Astrocyte (in vitro differentiated cells and primary cell): Measurements from ENCODE around the gene CDH7. TPM values are rescaled to one million over a fixed set of nuclear protein-coding genes. Genes with fewer than 3 reads are reported as not detected.

Experiments used
- DNase-seq: peaks from one replicate; pipeline ENCODE4 v3.0.0-alpha.2; 2010; ENCODE audit warnings: low read depth
- FAIRE-seq: peaks from 2 replicates; lab custom pipeline; 2011; peaks lifted over from hg19 to GRCh38; lab: Jason Lieb, UNC
- H2AFZ ChIP-seq: 2 replicates; pipeline ENCODE4 v1.6.0; 2012; ENCODE audit warnings: low read depth, low read length, inconsistent platforms
- H3K27ac ChIP-seq: 2 replicates; pipeline ENCODE4 v1.5.1; 2011; ENCODE audit warnings: low read depth, low read length, inconsistent platforms
- H3K27me3 ChIP-seq: 2 replicates; pipeline ENCODE4 v1.6.0; 2011; ENCODE audit warnings: low read length, inconsistent platforms; ENCODE audit not compliant: insufficient read depth
- H3K36me3 ChIP-seq: 2 replicates; pipeline ENCODE4 v1.5.1; 2011; ENCODE audit warnings: low read length, inconsistent platforms; ENCODE audit not compliant: insufficient read depth
- H3K4me1 ChIP-seq: 2 replicates; pipeline ENCODE4 v1.5.1; 2011; ENCODE audit warnings: low read length, inconsistent platforms; ENCODE audit not compliant: insufficient read depth
- H3K4me2 ChIP-seq: 2 replicates; pipeline ENCODE4 v1.6.0; 2012; ENCODE audit warnings: low read length, inconsistent platforms
- H3K4me3 ChIP-seq: 2 replicates; pipeline ENCODE4 v1.5.1; 2011; ENCODE audit warnings: low read depth, mild to moderate bottlenecking, low read length, inconsistent platforms; ENCODE audit not compliant: insufficient read depth
- H3K79me2 ChIP-seq: 2 replicates; pipeline ENCODE4 v1.6.0; 2012; ENCODE audit warnings: mild to moderate bottlenecking, low read length, inconsistent platforms; ENCODE audit not compliant: insufficient read depth
- H3K9ac ChIP-seq: 2 replicates; pipeline ENCODE4 v1.6.0; 2012; ENCODE audit warnings: mild to moderate bottlenecking, low read length, inconsistent platforms
- H3K9me3 ChIP-seq: 2 replicates; pipeline ENCODE4 v1.5.1; 2012; ENCODE audit warnings: low read depth, mild to moderate bottlenecking, low read length, inconsistent platforms; ENCODE audit not compliant: insufficient read depth
- H4K20me1 ChIP-seq: 2 replicates; pipeline ENCODE4 v1.6.0; 2012; ENCODE audit warnings: low read length, inconsistent platforms; ENCODE audit not compliant: insufficient read depth
- H3K27ac Mint-ChIP-seq: one replicate; pipeline ENCODE4 v1.8.0; 2021; ENCODE audit warnings: mild to moderate bottlenecking, mixed read lengths; ENCODE audit not compliant: unreplicated experiment
- H3K27me3 Mint-ChIP-seq: one replicate; pipeline ENCODE4 v1.8.0; 2021; ENCODE audit warnings: low read depth, mixed read lengths; ENCODE audit not compliant: unreplicated experiment
- H3K36me3 Mint-ChIP-seq: one replicate; pipeline ENCODE4 v1.8.0; 2021; ENCODE audit warnings: low read depth, mixed read lengths; ENCODE audit not compliant: unreplicated experiment
- H3K4me1 Mint-ChIP-seq: one replicate; pipeline ENCODE4 v1.8.0; 2021; ENCODE audit warnings: low read depth, mixed read lengths; ENCODE audit not compliant: unreplicated experiment
- H3K4me3 Mint-ChIP-seq: one replicate; pipeline ENCODE4 v1.8.0; 2021; ENCODE audit warnings: mild to moderate bottlenecking, moderate library complexity, mixed read lengths; ENCODE audit not compliant: unreplicated experiment
- H3K9me3 Mint-ChIP-seq: one replicate; pipeline ENCODE4 v1.8.0; 2021; ENCODE audit warnings: mild to moderate bottlenecking, mixed read lengths; ENCODE audit not compliant: unreplicated experiment
- EZH2 ChIP-seq: IDR thresholded peaks from 2 replicates; pipeline ENCODE4 v1.6.1; 2012; ENCODE audit warnings: mild to moderate bottlenecking, low read length, inconsistent platforms; ENCODE audit not compliant: insufficient read depth
- total RNA-seq: library from RNA; stranded (reverse); gene quantifications from 2 replicates; pipeline ENCODE4 v1.2.1, GENCODE V29; 2021
- TF ChIP-seq, protein P1 (sequence below): IDR thresholded peaks from 2 replicates; pipeline ENCODE4 v1.5.1; 2011; ENCODE audit warnings: low read depth, mild to moderate bottlenecking, inconsistent platforms, low read length, moderate library complexity; ENCODE audit not compliant: insufficient read depth

CDH7 gene
- total RNA-seq, 1 donor from 2014 or later: 0.43 TPM

DNA sequence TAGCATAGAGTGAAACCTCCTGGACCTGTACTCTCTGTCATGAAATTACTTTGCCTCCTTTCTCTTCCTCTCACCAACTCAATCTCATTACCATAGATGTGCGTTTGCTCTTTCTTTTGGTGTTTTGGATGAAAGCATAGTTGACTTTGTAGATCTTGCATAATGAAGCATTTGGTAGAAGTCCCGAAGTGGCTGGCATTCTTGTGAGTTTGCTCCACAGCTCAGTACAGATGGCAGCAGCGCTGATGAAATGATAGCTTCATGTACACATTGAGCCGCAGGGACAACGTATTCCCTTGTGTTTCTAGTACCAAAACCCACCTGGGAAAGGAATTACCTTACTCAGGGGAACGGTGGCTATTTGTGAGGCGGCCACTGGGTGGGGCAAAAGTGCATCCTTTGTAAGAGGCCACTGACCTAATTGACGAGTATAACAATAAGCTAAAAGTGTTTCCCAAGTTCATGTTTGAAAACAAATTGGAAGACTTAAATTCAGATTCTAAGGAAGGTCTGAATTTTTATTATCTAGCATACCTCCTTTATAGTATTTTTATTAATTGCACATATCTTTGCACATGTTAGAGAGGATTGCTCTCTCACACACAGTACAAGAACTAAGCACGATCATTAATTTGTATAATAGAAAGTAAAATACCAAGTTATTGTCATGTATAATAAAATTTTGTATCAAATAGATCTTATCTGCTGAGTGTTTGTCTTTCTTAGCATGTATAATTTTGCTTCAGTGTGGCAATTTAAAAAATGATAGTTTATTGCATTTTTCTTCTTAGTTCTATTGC is 25.4 kb upstream of the CDH7 start:
- Histone ChIP-seq H3K4me3 (no peak overlapping the region), H3K27ac (no peak overlapping the region), H4K20me1 (no peaks in the 10 kb centered on the region), H3K9ac (no peak overlapping the region), H3K79me2 (no peaks in the 10 kb centered on the region), H3K4me2 (no peak overlapping the region), H3K36me3 (no peaks in the 10 kb centered on the region), H3K4me1 (no peaks in the 10 kb centered on the region), H3K9me3 (no peaks in the 10 kb centered on the region), H3K27me3 (no peaks in the 10 kb centered on the region), H2AFZ (no peak overlapping the region)
- no peak for FAIRE-seq
- TF ChIP-seq EZH2: no peak
- TF ChIP-seq, protein P1, sequence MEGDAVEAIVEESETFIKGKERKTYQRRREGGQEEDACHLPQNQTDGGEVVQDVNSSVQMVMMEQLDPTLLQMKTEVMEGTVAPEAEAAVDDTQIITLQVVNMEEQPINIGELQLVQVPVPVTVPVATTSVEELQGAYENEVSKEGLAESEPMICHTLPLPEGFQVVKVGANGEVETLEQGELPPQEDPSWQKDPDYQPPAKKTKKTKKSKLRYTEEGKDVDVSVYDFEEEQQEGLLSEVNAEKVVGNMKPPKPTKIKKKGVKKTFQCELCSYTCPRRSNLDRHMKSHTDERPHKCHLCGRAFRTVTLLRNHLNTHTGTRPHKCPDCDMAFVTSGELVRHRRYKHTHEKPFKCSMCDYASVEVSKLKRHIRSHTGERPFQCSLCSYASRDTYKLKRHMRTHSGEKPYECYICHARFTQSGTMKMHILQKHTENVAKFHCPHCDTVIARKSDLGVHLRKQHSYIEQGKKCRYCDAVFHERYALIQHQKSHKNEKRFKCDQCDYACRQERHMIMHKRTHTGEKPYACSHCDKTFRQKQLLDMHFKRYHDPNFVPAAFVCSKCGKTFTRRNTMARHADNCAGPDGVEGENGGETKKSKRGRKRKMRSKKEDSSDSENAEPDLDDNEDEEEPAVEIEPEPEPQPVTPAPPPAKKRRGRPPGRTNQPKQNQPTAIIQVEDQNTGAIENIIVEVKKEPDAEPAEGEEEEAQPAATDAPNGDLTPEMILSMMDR: peak; percentile 14
- Mint-ChIP-seq H3K27ac (no peak overlapping the region), H3K9me3 (no peaks in the 10 kb centered on the region), H3K4me3 (no peak overlapping the region), H3K36me3 (no peaks in the 10 kb centered on the region), H3K27me3 (no peaks in the 10 kb centered on the region), H3K4me1 (no peaks in the 10 kb centered on the region)
- no peak for DNase-seq

DNA sequence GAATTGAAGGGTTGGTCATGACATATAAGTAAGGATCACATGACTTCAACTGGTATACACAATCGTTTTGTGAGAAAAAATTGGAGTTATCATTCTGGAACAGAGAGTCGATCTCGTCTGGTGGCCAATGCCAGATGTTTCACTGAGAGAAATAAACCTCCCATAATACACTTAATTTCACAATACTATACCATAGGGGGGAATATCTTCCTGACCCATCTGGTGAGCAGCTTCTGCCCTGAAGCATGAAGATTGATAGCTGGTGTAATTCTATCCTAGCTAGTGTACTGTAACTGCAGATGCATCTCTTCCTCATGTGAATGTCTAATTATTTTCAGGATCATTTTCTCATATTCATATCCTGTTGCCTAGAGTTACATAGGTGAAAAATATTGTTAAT is 15.7 kb upstream of the CDH7 start:
- Mint-ChIP-seq H3K4me1 (peaks cover 5% of the 10 kb centered on the region), H3K9me3 (no peaks in the 10 kb centered on the region), H3K27ac (no peak overlapping the region), H3K36me3 (no peaks in the 10 kb centered on the region), H3K4me3 (no peak overlapping the region), H3K27me3 (no peaks in the 10 kb centered on the region)
- TF ChIP-seq EZH2: no peak
- TF ChIP-seq, protein P1: no peak
- no peaks in the 10 kb centered on the region for H3K9me3 ChIP-seq
- FAIRE-seq (no peak), DNase-seq (no peak)
- no peak overlapping the region for H2AFZ ChIP-seq
- no peaks in the 10 kb centered on the region for H3K4me1 ChIP-seq
- no peaks in the 10 kb centered on the region for H3K36me3 ChIP-seq
- H3K4me2 ChIP-seq: no peak overlapping the region
- H3K27me3 ChIP-seq: no peaks in the 10 kb centered on the region
- H4K20me1 ChIP-seq: no peaks in the 10 kb centered on the region
- H3K79me2 ChIP-seq: no peaks in the 10 kb centered on the region
- no peak overlapping the region for H3K9ac ChIP-seq
- H3K4me3 ChIP-seq: no peak overlapping the region
- no peak overlapping the region for H3K27ac ChIP-seq

DNA sequence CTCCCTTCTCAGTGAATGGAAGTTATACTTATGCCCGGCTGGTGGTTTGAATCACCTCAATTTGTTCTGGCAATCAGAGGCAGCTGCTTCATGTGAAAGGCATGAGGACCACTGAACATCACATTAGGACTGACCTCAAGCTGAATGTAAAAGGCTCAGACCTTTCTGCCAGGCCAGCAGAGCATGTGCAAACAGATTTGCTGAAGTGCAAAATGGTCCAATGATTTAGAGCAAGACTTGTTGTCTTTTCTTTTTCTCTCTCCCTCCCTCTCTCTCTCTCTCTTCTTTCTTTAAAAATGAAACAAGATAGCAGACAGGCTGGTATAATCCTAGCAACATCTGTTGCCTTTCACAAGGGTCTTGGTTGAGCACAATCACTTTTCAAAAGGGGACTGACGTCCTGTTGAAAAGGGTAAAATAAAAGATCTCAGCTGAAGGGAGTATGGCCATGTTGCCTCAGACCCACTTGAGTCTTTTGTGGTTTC is 13.3 kb upstream of the CDH7 start:
- Mint-ChIP-seq H3K9me3 (no peaks in the 10 kb centered on the region), H3K4me3 (no peak overlapping the region), H3K27me3 (no peaks in the 10 kb centered on the region), H3K4me1 (peaks cover 5% of the 10 kb centered on the region), H3K27ac (no peak overlapping the region), H3K36me3 (no peaks in the 10 kb centered on the region)
- FAIRE-seq (no peak), DNase-seq (no peak)
- Histone ChIP-seq H3K4me2 (no peak overlapping the region), H2AFZ (no peak overlapping the region), H3K9me3 (no peaks in the 10 kb centered on the region), H3K27me3 (no peaks in the 10 kb centered on the region), H3K9ac (no peak overlapping the region), H3K27ac (no peak overlapping the region), H3K79me2 (no peaks in the 10 kb centered on the region), H3K36me3 (no peaks in the 10 kb centered on the region), H4K20me1 (no peaks in the 10 kb centered on the region), H3K4me3 (no peak overlapping the region), H3K4me1 (no peaks in the 10 kb centered on the region)
- no peak for TF ChIP-seq EZH2
- TF ChIP-seq, protein P1: no peak
